Duodenal mucosa (tissue), 2 donors: ENCODE data around the gene SIT1.
"Not testable (repeated sequence)": the region's sequence is repeated elsewhere in the genome, so short reads cannot be mapped to it uniquely, and the experiment has no call there.

Source experiments
- H3K27ac ChIP-seq: one replicate; pipeline ENCODE4 v1.7.0; 2013; ENCODE audit warnings: low read depth, low read length
- H3K27me3 ChIP-seq, 2 donors: one replicate each; pipeline ENCODE4 v1.7.0; 2013; ENCODE audit warnings: low read length in 2 of 2, control low read depth in 1 of 2; ENCODE audit not compliant: insufficient read depth in 2 of 2, control insufficient read depth in 1 of 2
- H3K36me3 ChIP-seq, 2 donors: one replicate each; pipeline ENCODE4 v1.7.0; 2013; ENCODE audit warnings: low read length in 2 of 2, control low read depth in 1 of 2; ENCODE audit not compliant: insufficient read depth in 2 of 2, control insufficient read depth in 1 of 2
- H3K4me1 ChIP-seq, 2 donors: one replicate each; pipeline ENCODE4 v1.7.0; 2013; ENCODE audit warnings: low read length in 2 of 2, control low read depth in 1 of 2; ENCODE audit not compliant: insufficient read depth in 2 of 2, control insufficient read depth in 1 of 2
- H3K4me3 ChIP-seq, 2 donors: one replicate each; pipeline ENCODE4 v1.7.0; 2013; ENCODE audit warnings: low read length in 2 of 2, low read depth in 1 of 2
- H3K9ac ChIP-seq, 2 donors: one replicate each; pipeline ENCODE4 v1.7.0; 2013; ENCODE audit warnings: low read length in 2 of 2, low read depth in 1 of 2
- H3K9me3 ChIP-seq, 2 donors: one replicate each; pipeline ENCODE4 v1.7.0; 2013; ENCODE audit warnings: low read length in 2 of 2, control low read depth in 1 of 2; ENCODE audit not compliant: control insufficient read depth in 1 of 2

The SIT1 gene

GRCh38 chr9:35651956-35652828 lies 1.5 kb upstream of the SIT1 start:
- Histone ChIP-seq H3K4me1 (peaks cover 4 to 14% of the 10 kb centered on the region in 2 donors), H3K9me3 (no peaks in the 10 kb centered on the region), H3K36me3 (no peaks in the 10 kb centered on the region), H3K9ac (no peak overlapping the region), H3K4me3 (no peak overlapping the region), H3K27me3 (no peaks in the 10 kb centered on the region), H3K27ac (no peak overlapping the region)

DNA sequence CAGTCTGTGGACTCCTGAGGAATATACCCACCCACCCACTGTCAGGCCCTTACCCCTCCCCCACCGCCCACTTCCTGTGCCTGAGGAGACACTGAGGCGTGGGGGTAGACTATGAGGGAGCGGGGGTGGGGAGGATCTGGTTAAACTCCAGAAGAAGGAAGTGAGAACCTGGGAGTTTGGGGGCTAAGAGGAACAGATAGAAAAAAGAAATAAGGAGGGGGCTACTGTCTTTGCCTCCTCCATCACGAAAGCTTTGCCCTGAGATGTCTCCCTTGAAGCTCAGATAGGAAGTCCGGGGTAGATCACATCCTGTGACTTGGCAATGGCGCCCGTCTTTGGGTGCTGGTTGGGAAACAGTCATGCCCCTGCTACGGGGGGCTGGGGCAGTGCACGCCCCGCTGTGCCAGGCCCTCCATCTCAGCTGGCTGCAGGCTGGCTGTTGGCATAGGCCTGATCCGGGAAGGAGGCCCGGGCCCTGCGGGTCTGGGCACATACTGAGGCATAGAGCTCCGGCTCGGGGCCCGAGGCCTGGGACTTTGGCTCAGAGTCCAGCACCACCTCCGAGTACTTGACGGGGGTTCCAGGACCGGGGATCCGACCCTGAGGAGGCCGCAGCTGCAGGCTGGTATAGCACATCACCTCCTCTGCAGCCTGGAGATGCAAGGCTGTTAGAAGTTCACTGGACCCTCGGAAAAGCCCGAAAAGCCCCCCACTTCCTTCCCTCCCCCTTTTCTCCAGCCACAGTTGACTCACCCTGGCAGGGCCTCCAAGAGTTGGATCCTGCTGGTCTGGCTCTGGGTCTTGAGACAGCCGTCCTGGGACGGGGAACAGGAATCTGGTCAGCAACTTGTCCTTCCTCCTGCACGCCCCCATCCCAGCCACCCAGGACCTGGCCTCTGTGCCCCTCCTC lies 1.0 kb downstream of the SIT1 start:
- Histone ChIP-seq H3K4me1 (peaks cover 7 to 13% of the 10 kb centered on the region in 2 donors), H3K4me3 (peak overlapping the region; percentile 50 to 55), H3K27ac (no peak overlapping the region), H3K36me3 (no peaks in the 10 kb centered on the region), H3K9me3 (no peaks in the 10 kb centered on the region), H3K9ac (peak overlapping the region in 1 of 2 donors; percentile 52), H3K27me3 (no peaks in the 10 kb centered on the region)

DNA sequence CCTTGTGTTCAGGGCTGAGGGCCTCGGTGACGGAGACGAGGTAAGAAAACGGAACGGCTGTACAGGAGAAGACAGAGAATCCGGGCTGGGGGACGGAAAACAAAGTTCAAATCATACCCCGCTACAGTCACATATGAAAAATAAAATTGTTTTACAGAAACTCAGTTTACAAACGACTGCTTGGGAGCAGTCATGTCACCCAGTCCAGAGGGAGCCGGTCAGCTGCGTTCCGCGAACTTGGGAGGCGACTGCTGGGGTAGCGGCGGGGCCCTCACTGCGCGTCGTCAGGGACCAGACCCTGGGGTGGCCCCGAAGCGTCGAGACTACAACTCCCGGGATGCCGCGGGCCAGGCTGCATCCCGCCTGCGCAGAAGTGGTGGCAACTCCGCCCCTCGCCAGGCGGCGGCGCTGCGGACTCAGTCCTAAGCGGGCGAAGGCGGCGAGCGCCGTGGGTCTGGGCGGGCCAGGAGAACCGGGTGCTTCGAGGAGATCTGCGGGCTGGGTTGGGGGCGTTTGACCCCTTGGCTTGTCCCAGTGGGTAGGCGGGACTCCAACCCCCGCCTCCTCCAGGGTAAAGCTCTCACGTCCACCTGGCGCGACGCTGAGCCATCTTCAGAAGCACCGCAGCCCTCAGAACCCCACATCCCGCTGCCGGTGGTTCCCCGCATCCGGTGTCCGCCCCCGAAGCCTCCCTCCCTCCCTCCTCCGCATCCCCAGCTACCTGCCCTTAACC lies 4.0 kb downstream of the SIT1 start:
- Histone ChIP-seq H3K36me3 (no peaks in the 10 kb centered on the region), H3K27ac (peak overlapping the region; percentile 84), H3K27me3 (no peaks in the 10 kb centered on the region), H3K4me3 (peak overlapping the region; percentile 89 to 91), H3K4me1 (peaks cover 7 to 10% of the 10 kb centered on the region in 2 donors), H3K9me3 (no peaks in the 10 kb centered on the region), H3K9ac (peak overlapping the region; percentile 94 to 96)

- Histone ChIP-seq H3K4me3 (peak overlapping the region; percentile 89 to 91), H3K4me1 (peaks cover 7 to 10% of the 10 kb centered on the region in 2 donors), H3K27ac (peak overlapping the region; percentile 84), H3K27me3 (no peaks in the 10 kb centered on the region), H3K36me3 (no peaks in the 10 kb centered on the region), H3K9ac (peak overlapping the region; percentile 94 to 96), H3K9me3 (no peaks in the 10 kb centered on the region)
Observed at GRCh38 chr9:35646153-35646532, 4.6 kb downstream of the SIT1 start.

DNA sequence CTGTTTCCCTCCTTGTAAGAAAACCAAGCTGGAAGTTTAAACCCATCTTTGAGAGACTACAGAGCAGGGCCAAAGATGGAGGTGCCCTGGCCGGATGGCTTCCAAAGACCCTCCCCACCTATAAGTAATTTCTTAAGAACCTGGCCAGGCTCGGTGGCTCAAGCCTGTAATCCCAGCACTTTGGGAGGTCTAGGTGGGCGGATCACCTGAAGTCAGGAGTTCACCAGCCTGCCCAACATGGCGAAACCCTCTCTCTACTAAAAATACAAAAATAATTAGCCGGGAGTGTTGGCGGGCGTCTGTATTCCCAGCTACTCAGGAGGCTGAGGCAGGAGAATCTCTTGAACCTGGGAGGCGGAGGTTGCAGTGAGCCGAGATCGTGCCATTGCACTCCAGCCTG lies 5.0 kb downstream of the SIT1 start:
- not testable (repeated sequence) for H3K27me3 ChIP-seq, H3K4me1 ChIP-seq, H3K9me3 ChIP-seq, H3K27ac ChIP-seq, H3K36me3 ChIP-seq
- H3K4me3 ChIP-seq, result peak overlapping the region; percentile 89 to 91
- peak overlapping the region; percentile 94 to 96 for H3K9ac ChIP-seq

DNA sequence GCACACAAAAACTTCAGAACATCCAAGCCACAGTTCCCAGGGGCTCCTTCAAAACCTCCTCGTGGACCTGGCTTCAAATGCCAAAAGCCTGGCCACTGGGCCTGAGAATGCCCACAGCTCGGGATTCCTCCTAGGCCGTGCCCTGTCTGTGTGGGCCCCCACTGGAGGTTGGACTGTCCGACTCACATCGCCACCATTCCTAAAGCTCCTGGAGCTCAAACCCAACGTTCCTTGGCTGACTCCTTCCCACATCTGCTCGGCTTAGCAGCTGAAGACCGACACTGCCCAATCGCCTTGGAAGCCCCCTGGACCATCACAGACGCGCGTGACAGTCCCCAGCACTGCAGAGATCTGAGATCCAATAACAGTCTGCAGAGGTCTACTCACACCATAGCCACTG lies 7.7 kb downstream of the SIT1 start:
- Histone ChIP-seq H3K4me3 (no peak overlapping the region), H3K27ac (no peak overlapping the region), H3K36me3 (no peaks in the 10 kb centered on the region), H3K9me3 (no peaks in the 10 kb centered on the region), H3K27me3 (no peaks in the 10 kb centered on the region), H3K9ac (no peak overlapping the region), H3K4me1 (peaks cover 4 to 10% of the 10 kb centered on the region in 2 donors)

- H3K9ac ChIP-seq, H3K4me3 ChIP-seq, H3K9me3 ChIP-seq, H3K36me3 ChIP-seq, H3K4me1 ChIP-seq, H3K27me3 ChIP-seq, H3K27ac ChIP-seq: not testable (repeated sequence)
Observed at GRCh38 chr9:35641478-35641877, 9.3 kb downstream of the SIT1 start.

GRCh38 chr9:35640431-35640830 lies 10.3 kb downstream of the SIT1 start:
- not testable (repeated sequence) for H3K27me3 ChIP-seq, H3K4me3 ChIP-seq, H3K36me3 ChIP-seq, H3K4me1 ChIP-seq, H3K9ac ChIP-seq, H3K9me3 ChIP-seq, H3K27ac ChIP-seq

DNA sequence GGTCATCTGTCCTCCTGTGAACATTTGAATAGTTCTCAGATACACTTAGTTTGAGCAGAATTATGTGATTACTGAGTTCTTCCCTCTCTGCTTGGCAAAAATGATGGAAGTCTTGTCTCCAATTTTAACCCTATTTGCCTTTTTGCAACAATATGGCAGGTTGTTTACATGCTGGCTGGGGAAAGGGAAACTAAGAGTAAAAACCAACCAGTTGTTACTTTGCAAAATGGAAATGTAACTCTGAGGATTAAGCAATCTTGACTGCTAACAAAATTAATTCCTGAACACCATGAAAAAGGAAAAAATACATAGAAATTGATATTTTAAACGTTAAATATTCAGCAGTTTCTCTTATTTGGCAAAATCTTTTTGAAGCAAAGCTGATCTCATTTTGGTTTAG lies 11.1 kb downstream of the SIT1 start:
- Histone ChIP-seq H3K9me3 (no peaks in the 10 kb centered on the region), H3K4me3 (no peak overlapping the region), H3K36me3 (no peaks in the 10 kb centered on the region), H3K27ac (peak overlapping the region; percentile 20), H3K9ac (no peak overlapping the region), H3K27me3 (no peaks in the 10 kb centered on the region), H3K4me1 (no peaks in the 10 kb centered on the region)

- not testable (repeated sequence) for H3K4me1 ChIP-seq, H3K9ac ChIP-seq, H3K27ac ChIP-seq, H3K9me3 ChIP-seq, H3K27me3 ChIP-seq, H3K4me3 ChIP-seq, H3K36me3 ChIP-seq
Observed at GRCh38 chr9:35639225-35639624, 11.5 kb downstream of the SIT1 start.
